DMS79 treated with DMSO at 0.1 percent for 48 hours (cell line): ENCODE results near the gene WDR35.
"Not testable (repeated sequence)": the region's sequence is repeated elsewhere in the genome, so short reads cannot be mapped to it uniquely, and the experiment has no call there.

ENCODE experiments used
- DNase-seq: peaks from one replicate; lab custom pipeline; 2025; lab: John Stamatoyannopoulos, UW

The WDR35 gene

DNA sequence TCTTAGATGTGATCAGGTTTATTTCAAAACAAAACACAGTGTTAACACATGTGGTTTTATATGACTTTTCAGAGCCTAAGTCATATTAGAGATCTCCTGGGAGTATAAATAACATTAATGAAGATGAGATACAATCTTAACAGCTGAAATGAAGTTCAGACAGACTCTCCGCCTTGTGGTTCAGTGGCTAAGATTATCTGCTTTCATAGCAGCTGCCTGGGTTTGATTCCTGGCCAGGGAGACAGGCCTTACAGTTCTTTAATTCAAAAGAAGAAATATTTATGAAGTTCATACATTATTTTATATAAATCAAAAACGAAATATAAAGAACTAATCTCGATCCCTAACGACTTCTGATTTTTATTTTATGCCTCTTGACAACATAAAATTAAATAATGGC, 52.9 kb downstream of the WDR35 start:
- DNase-seq = no peak

- no peak for DNase-seq
Observed at GRCh38 chr2:19936203-19936602, 53.7 kb downstream of the WDR35 start.

- DNase-seq = no peak
Observed at GRCh38 chr2:19933351-19933981, 56.4 kb downstream of the WDR35 start.

GRCh38 chr2:19932928-19933327, 57.0 kb downstream of the WDR35 start:
- DNase-seq = no peak

DNA sequence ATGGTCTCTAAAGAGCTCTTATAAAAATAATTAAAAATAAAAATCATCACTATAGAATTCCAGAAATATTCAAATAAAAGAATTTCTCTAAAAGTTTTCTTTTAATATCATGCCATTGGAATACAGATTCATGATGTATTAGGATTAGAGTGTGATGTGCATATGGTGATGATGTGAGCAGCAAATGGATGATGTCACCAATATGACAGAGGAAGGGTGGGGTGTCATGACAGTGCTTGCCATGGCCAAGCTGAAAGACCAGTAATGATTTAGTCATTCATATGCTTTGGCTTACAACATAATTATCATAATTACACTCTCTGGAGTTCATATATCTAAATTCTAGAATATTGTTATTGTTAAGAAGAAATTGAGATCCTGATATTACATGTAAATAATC, 60.7 kb downstream of the WDR35 start:
- DNase-seq = no peak

DNA sequence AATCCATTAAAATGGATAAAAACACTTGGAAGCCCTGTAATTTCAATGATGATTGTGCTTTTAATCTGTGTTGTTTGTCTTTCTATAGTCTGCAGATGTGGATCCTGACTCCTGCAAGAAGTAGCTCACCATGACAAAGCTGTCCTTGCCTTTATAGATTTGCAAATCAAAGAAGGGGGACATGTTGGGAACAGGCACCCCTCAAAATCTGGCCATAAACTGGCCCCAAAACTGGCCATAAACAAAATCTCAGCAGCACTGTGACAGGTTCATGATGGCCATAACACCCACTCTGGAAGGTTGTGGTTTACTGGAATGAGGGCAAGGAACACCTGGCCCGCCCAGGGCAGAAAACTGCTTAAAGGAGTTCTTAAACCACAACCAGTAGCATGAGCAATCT, 62.1 kb downstream of the WDR35 start:
- DNase-seq = not testable (repeated sequence)

GRCh38 chr2:19924526-19924925, 65.4 kb downstream of the WDR35 start:
- DNase-seq = not testable (repeated sequence)

- DNase-seq = not testable (repeated sequence)
Observed at GRCh38 chr2:19922188-19922587, 67.7 kb downstream of the WDR35 start.

DNA sequence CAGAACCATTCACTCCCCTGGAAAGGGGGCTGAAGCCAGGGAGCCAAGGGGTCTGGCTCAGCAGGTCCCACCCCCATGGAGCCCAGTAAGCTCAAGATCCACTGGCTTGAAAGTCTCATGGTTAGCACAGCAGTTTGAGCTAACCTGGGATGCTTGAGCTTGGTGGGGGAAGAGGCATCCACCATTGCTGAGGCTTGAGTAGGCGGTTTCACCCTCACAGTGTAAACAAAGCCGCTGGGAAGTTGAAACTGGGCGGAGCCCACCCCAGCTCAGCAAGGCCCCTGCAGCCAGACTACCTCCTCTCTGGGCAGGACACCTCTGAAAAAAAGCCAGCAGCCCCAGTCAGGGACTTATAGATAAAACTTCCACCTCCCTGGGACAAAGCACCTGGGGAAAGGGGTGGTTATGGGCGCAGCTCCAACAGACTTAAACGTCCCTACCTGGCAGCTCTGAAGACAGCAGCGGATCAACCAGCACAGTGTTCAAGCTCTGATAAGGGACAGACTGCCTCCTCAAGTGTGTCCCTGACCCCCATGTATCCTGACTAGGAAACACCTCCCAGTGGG, 73.4 kb downstream of the WDR35 start:
- DNase-seq = no peak

GRCh38 chr2:19914266-19914975, 75.5 kb downstream of the WDR35 start:
- no peak for DNase-seq

DNA sequence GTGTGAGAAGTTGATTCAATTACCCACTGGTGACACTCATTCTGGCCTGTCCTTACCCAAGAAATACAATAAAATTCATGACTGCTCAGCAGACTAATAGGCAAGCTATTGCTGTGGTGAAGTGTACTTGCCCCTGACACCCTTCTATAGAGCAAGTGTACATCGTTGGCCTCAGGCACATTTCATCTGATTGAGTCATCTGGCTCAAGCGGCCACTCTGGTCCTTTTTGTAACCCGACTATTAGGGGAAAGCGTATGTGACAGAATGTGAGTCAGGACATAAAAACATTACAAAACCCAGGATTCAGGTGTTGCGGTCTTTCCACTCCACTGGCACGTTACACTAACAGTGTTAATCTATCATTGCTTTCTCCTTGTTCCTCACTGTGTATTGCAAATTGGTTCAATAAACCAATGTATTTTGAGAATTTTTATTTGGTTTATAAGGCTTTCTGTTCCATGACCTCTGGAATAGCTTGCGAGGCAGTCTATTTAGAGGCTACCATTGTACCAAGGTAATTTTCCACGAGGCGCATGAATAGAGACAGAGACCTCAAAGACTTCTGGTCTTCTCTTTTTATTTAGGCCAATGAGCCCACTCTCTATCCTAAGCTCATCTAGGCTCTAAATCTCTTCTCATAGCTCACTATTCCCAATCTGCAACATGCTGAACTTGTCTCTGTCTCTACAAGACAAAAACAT, 77.9 kb downstream of the WDR35 start:
- no peak for DNase-seq

DNA sequence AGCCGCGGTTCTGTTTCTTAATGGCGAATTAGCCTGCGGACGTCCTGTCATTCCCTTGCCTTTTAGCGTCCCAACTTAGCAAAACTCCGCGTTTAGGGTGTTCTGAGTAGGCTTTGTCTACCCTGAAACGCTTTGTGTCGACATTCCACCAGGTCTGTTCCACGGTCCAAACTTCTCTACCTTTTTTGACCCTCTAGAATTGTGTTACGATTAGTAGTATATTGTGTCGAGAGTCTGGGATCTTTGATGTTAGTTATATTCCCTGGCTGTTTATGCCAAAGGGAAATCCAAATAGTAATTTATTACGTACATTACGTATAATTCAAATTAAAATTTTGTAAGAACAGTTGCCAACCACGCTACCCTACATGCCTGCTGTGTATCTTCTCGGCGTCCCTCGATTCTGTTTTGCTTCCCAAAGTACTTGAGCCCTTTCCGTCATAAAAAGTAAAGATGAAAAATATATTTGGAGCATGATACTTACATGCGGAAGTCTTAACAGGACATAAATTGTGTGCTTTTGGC, 87.6 kb downstream of the WDR35 start:
- DNase-seq = peak; percentile 72

DNA sequence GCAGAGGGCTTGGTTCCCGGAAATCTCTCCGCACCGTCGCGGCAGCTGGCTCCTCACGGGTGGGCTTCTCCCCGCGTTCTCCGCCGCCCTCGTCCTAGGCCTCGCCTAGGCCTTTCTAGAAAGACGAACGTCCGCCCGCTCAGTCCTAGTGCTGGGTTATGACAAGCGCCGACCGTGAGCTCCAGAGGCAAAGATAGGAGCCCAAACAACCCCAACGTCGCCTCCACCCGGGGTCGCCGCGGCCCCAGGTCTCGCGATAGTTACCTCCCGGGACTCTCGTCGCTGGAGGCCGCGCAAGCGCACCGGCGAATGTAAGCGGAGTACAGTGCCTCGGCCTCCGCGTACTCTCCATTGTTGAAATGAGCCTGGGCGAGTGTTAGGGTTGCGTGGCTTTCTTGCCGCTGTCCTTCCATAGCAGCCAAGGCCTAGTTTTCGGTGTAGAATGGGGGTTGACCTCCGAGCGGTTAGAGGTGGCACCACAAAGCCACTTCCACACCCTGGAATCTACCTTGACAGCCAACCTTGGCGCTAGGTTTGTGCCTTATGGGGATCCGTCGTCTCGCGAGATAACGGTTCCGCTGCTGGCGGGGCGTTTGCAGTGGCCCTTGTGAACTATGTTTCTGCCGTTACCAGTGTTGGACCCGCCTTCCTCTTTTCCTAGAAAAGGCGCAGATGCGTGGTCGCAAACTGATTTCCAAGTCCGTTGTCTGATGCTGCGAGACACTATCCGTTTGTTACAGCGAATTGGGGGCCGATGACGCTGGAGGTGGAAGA, 88.3 kb downstream of the WDR35 start, which contains the start of gene TTC32:
Gene TTC32, minus strand, starts transcription at position 542 of the 774 bp plus-strand sequence. Its CDS starts 129 bp downstream, at position 413.
- DNase-seq = peak; percentile 88

DNA sequence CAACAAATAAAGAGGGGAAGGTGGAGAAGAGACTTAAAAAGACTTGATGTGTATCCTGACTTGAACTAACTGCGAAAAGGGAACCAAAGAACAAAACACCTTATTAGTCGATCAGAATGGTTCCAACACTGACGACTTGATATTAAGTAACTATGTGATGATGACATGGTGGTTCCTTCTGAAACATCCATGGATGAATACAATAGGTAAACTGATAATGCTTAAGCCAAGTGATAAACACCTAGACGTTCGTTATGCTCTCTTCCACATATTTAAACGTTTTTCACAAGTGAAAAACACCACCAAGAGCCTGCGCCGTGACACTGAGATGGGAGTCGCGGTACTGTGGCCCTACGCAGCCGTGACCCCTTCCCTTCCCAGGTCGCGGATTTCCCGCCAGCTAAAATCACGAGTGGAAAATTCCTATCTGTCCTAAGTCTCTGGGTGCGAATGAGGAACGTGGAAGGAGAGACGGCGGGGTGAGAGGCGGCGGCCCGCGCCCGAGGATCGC, 88.9 kb downstream of the WDR35 start:
- DNase-seq = peak; percentile 48

- DNase-seq = peak; percentile 34
Observed at GRCh38 chr2:19899985-19900930, 89.6 kb downstream of the WDR35 start.

- DNase-seq = no peak
Observed at GRCh38 chr2:19898592-19899329, 91.1 kb downstream of the WDR35 start.

- DNase-seq = no peak
Observed at GRCh38 chr2:19897623-19898245, 92.2 kb downstream of the WDR35 start.

DNA sequence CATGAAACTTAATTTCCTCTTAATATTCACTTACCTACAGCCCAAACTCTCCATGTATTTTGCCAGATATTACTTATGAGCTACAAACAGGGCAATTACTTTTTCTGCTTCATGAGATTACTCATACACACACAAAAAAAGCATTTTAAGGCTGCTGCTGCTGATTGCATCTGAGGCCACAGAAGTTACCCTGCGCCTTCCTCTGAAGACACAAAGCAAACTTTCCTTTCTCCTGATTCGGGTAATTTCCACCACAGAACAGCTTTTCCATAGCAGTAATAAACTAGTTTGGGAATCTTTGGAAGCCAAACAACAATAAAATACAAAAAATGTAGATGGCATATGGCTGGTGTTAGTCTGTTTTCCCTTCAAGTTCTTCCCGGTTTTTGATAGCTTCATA, 94.4 kb downstream of the WDR35 start:
- DNase-seq = no peak

DNA sequence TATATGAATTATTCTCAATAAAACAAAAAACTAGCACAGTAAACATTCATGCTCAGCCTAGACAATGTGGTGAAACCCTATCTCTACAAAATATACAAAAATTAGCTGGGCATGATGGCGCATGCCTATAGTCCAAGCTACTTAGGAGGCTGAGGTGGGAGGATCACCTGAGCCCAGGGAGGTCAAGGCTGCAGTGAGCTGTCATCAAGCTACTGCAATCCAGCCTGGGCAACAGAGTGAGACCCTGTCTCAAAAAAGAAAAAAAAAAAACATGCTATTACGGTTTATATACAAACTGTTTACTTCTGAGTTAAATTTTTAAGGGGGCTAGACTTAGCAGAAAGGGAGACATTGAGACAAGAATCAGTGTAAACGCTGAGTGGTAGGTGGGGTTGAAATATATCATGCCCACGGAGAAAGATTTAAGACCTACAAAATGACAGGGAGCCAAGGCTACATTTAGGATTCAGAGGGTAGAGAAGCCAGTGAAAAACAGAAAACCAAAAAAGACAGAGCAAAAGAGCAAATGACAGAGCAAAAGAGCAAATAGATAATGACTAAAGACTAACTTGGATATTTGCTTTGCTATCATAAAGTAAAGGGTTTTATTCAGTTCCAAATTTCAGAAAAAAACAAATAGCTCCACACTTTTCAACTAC, 95.6 kb downstream of the WDR35 start:
- DNase-seq = no peak
